ENCODE data around the gene LPGAT1.

LPGAT1 gene

GRCh38 chr1:211756471-211757020, 74.0 kb downstream of the LPGAT1 start:
- no peak for DNase-seq

- no peak for DNase-seq
Measured at GRCh38 chr1:211753649-211754251, 76.8 kb downstream of the LPGAT1 start.

- no peak for DNase-seq
Measured at GRCh38 chr1:211752951-211753486, 77.5 kb downstream of the LPGAT1 start.

- DNase-seq = no peak
Measured at GRCh38 chr1:211752317-211752716, 78.2 kb downstream of the LPGAT1 start.

GRCh38 chr1:211751438-211751837, 79.1 kb downstream of the LPGAT1 start:
- peak; percentile 34 for DNase-seq

- DNase-seq = no peak
Measured at GRCh38 chr1:211750599-211750998, 80.0 kb downstream of the LPGAT1 start.

GRCh38 chr1:211749251-211749650, 81.3 kb downstream of the LPGAT1 start:
- no peak for DNase-seq

GRCh38 chr1:211748810-211749209, 81.8 kb downstream of the LPGAT1 start:
- DNase-seq = no peak

DNA sequence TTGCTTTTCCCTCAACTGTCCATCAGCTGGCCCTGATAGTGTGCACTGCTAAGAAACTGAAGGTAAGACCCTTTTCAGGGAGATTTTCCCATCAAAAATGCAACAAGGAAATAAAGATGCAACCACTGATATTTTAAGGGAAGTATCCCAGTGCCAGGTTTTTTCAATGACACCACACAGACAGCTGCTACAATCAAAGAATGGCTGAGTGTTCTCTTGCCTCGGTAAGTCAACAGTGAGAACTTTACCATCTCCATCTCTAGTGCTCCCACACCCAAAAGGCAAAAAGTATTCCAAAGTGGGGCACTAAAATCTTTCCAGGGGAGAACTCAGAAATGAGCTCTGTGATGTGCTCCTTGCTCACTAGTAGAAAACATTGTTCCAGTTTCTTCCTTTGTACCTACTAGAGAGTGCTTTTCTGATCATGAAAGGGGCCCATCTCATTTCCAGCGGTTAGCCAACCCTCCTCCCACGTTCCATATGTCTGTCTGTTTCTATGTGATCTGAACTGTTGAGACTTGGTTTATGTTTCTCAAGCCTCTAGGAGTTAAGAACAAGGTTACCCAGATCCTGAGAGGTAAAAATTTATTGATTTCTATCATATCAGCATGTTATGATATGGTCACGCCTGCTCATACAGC, 87.6 kb downstream of the LPGAT1 start:
- DNase-seq = no peak

DNA sequence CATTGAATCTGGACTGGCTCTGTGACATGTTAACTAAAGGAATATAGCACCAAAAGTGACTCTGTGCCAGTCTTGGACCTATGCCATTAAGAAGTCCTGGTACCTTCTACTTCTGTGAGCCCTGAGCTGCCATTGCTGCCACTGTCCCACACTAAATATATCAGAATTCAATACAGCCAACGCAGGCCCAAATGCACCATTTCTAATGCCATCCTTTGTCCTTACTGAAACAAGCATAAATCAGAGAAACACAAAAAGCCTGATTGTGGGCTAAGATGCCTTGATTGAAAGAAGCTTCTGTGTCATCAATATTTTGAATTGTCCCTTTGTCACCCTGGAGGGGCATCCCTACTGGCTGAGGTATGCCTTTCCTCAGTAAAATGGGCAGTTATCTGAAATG, 88.3 kb downstream of the LPGAT1 start:
- DNase-seq = no peak

DNA sequence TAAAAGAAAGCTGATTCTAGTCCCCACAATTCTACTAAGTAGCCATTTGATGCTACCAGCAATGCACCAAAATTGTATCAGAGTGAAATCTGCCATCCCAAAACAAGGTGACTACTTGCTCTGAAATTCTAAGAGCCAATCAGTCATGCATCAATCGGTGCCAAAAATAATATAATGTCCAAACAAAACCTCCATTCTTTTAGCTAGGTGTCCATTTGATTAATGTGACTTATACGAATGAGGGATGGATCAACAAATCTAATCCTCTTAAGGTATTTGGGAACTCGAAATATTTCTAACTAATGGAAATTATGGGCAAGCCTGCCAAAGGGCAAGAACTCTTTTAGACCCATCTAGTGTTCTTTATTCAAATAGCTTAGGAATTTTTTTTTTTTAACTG, 88.8 kb downstream of the LPGAT1 start:
- DNase-seq = no peak

GRCh38 chr1:211741116-211741515, 89.4 kb downstream of the LPGAT1 start:
- DNase-seq = no peak

GRCh38 chr1:211739671-211740411, 90.7 kb downstream of the LPGAT1 start:
- peak; percentile 23 for DNase-seq

DNA sequence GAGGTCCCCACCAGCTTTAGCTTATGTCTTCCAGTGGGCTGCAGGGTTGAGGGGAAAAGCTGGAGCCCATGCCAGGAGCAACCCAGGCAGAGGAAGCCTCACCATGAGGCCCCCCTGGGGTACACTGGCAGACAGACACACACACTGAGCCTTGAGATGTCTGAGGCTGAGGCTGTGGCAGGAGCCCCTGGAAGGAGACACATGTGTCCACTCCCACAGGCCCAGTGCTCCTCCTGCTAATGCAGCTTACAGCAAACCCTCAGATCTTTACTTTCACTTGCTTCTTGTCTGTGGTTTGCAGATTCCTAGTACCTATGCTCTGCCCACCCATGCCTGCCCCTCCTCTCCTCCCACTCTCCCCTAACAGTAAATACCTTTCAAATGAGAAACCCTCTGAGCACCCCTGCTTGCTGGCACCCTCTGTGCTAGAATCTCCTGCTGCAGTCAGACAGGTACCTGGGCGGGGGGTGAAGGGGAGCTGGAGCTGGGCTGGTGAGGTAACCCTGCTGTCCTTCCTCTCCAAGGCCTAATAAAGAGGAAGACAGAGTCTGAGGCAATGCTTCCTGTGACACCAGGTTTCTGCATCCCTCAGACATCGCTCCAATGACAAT, 91.8 kb downstream of the LPGAT1 start:
- no peak for DNase-seq

GRCh38 chr1:211738096-211738690, 92.4 kb downstream of the LPGAT1 start:
- no peak for DNase-seq

GRCh38 chr1:211737115-211738035, 93.2 kb downstream of the LPGAT1 start:
- no peak for DNase-seq

GRCh38 chr1:211736351-211736915, 94.1 kb downstream of the LPGAT1 start:
- no peak for DNase-seq

- DNase-seq = no peak
Measured at GRCh38 chr1:211735208-211736170, 95.1 kb downstream of the LPGAT1 start.

GRCh38 chr1:211734791-211735190, 95.8 kb downstream of the LPGAT1 start:
- DNase-seq = no peak

- DNase-seq = no peak
Measured at GRCh38 chr1:211734359-211734758, 96.2 kb downstream of the LPGAT1 start.

All from activated CD4-positive, alpha-beta T cell treated with anti-CD3 and anti-CD28 coated beads, Interleukin-10, Interleukin-2, amounts not matched to agents 100 ng/mL and 50 ng/mL, durations not matched to agents 16 hours and 8 hours (primary cell).